ENCODE results near the gene PROSER1.
"Not testable (repeated sequence)": the region's sequence is repeated elsewhere in the genome, so short reads cannot be mapped to it uniquely, and the experiment has no call there.

Gene PROSER1

DNA sequence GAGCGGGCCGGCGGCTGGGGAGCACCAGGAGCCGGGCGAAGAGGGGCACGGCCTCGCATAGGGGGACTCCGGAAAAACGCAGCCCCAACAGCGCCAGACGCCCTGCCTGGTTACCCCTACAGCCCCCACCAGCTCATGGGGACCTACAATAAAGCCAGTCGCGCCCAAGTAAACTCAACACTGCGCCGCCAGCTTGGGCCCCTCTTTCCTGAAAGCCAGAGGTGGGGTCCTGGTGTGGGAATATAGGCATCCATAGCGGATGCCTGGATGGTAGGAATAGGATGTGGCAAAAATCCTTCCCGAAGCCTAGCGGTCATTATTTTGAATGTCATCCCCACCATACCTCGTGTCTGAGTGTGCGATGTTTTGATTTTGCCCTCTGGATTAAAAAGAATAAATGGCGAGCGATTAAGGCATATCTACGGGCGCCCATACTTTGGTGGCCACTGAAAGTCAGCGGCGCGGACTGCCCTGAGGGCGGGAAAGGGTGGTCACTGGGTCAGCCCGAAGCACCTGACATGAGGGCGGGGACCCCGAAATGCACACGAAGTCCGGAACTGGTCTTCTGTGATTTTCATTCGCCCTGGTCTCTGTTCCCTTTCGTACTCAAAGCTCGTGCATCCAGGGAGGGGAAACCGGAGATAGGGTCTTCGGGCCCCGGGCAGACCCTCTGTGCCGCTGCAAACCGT lies at the start of gene PROSER1, which contains the start of gene NHLRC3:
Gene PROSER1, minus strand, starts transcription at position 210 of the 689 bp plus-strand sequence. CDS start 847 bp downstream, outside the sequence.
Gene NHLRC3, plus strand, starts transcription at position 577 of the 689 bp plus-strand sequence. CDS start 184 bp downstream, outside the sequence.
- peak; percentile 70 to 97 (median 94) for DNase-seq

DNA sequence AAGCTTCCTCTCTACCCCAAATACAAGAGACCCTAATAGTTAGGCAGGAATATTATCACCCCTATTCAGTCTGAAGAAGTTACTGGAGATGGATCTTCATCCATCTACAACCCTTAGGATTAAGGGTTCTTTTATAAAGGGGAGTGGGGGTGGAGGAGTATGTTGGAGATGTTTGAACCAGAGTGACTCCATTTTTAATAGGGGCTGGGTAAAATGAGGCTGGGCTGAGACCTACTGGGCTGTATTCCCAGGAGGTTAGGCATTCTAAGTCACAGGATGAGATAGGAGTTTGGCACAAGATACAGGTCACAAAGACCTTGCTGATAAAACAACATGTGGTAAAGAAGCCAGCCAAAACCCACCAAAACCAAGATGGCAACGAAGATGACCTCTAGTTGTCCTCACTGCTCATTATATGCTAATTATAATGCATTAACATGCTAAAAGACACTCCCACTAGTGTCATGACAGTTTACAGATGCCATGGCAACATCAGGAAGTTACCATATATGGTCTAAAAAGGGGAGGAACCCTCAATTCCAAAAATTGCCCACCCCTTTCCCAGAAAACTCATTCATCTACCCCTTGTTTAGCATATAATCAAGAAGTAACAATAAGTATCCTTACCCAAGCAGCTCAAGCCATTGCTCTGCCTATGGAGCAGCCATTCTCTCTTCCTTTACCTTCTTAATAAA lies 48.5 kb upstream of the PROSER1 start:
- not testable (repeated sequence) for DNase-seq

DNA sequence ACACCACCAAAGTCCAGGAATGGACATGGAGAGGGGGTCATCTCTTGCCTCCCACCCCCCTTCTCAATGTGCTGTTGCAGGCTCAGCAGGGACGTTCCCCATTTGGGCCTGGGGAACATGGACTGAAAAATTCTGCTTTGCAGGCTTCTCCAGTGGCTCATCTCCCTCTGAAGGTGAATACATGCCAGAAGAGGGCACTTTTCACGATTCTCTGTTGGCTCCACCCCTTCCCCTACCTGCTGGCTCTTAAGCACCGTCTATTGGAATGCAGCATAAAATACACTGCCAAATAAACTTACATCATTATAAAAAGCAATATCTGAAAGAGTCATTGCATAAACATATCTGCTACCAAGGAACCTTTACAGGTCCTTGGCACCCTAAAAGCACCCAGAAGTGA lies 36.1 kb upstream of the PROSER1 start:
- no peak for DNase-seq

DNA sequence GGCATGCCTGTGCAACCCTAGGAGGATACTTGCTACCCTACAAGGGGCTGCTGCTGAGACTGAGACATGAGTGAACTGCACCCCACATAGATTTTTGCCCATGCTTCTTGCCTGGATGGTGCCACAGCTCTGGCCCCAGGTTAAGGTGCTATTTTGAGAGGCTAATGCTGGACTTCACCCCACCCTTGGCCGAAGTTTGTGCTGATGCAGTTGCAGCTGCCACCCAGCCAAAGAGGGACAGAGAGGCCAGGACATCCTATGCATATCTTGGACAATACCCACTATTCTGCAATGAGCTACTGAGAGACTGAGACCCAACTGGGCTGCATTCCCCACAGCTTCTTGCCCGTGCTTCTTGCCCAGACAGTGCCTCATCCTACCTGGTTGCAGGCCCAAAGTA lies 35.0 kb upstream of the PROSER1 start:
- no peak for DNase-seq

DNA sequence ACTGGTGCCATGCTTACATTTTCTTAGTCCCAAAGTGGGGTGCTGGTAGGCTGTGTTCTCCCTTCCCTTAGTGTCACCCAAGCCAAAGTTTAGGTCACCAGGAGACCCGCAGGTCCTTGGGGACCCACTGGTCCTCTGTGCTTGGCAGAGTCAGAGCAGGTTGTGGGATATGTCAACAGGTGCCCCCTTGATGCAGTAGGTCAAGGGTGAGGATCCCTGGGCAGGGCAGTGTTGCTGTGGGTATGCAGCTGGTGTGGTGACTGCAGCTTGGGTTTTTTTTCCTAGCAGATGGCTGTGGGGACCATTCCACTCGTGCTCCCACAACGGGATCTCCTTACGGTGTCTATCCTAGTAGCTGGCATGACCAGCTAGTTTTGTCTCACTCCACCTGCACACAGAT lies 24.1 kb upstream of the PROSER1 start:
- no peak for DNase-seq

DNA sequence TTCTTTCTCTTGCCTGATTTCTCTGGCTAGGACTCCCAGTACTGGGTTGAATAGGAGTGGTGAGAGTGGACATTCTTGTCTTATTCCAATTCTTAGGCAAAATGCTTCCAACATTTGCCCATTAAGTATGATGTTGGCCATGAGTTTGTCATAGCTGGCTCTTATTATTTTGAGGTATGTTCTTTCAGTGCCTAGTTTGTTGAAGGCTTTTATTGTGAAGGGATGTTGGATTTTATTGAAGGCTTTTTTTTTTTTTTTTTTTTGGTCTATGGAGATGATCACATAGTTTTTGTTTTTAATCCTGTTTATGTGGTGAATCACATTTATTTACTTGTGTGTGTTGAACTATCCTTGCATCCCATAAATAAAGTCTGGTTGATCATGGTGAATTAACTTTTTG lies 20.2 kb upstream of the PROSER1 start:
- DNase-seq, result no peak

DNA sequence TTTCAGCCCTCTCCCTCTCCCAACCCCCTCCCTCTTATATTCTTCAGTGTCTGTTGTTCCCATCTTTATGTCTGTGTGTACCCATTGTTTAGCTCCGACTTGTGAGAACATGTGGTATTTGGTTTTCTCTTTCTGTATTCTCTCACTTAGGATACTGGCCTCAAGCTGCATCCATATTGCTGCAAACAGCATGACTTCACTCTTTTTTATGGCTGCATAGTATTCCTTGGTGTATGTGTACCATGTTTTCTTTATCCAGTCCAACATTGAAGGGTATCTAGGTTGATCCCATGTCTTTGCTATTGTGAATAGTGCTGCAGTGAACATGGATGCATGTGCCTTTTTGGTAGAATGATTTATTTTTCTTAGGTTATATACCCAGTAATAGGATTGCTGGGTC lies 18.1 kb upstream of the PROSER1 start:
- no peak for DNase-seq

DNA sequence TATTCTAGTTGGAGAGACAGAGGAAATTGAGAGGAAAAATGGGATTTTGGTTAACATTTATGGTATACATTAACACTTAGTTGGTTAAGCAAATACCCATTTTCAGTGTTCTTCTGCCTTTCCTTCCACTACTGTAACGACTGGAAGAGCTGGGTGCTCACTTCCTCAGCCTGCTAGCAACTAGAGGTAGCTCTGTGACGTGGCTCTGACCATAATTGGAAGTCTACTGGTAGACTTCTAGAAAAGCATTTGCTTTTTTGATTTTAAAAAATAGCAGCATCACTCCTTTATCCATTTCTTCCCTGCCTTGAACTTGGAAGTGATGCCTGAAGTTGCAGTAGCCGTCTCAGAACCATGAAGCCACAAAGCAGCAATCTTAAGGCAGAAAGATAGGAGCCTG lies 16.2 kb upstream of the PROSER1 start:
- peak in 1 of 58 donors; percentile 8 for DNase-seq

DNA sequence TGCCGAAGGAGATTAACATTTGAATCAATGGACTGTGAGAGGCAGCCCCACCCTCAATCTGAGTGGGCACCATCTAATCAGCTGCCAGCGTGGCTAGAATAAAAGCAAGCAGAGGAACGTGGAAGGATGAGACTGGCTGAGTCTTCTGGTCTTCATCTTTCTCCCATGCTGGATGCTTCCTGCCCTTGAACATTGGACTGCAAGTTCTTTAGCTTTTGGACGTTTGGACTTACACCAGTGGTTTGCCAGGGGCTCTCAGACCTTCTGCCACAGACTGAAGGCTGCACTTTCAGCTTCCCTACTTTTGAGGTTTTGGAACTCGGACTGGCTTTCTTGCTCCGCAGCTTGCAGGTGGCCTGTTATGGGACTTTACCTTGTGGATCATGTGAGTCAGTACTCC lies 15.1 kb upstream of the PROSER1 start:
- peak in 1 of 58 donors; percentile 17 for DNase-seq

DNA sequence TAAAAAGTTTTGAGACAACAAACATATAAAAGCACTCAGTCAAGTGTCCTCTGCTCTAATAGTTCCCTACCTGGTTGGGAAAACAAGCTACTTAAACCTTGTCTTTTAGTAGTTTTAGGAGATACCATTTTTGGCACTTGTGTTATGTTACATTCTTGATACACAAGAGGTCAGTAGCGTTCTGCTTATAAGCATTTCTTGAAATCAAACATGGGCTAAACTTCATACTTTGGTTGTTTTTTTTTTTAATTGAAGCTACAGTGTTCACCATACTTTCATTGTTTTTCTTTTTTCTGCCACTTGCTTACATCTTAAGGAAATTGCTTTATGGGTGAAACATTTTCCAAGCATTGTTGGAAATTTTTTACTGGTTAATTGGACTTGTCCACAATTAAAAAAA lies 13.3 kb upstream of the PROSER1 start:
- DNase-seq, result peak in 1 of 58 donors; percentile 31

DNA sequence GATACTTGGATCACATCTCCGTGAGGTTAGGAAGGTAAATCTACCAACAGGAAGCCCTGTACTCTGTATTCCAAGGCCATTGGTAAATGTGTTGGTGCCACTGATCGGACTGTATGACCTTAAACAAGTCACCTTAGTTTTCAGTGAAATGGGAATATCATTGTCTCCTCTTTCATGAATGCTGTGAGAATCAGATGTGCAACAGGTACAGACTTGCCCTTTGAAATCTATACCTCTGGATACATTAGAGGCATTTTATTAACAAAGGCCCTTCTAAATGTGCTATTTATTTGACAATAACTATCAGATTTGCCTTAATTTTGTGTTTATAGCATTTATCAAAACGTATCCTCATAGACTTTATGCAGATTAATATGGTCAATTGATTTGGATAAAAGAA lies 11.4 kb upstream of the PROSER1 start:
- DNase-seq, result no peak

DNA sequence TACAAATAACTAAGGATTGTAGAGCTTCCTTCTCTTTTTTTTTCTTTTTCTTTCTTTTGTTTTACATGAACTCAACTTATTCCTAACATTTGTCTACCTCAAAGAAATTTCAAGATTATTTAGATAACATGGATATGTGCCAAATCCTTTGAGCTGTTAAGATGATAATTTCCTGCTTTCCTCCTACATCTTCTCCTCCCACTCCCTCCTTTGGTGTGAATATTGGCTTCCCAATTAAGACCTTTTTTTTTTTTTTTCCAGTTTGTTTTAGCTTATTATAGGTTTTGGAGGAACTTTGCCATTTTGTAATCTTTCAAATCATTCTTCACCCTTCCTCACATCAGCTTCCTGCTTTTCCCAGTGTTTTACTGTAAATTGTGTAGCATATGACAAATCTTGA lies 10.9 kb upstream of the PROSER1 start:
- DNase-seq, result no peak

DNA sequence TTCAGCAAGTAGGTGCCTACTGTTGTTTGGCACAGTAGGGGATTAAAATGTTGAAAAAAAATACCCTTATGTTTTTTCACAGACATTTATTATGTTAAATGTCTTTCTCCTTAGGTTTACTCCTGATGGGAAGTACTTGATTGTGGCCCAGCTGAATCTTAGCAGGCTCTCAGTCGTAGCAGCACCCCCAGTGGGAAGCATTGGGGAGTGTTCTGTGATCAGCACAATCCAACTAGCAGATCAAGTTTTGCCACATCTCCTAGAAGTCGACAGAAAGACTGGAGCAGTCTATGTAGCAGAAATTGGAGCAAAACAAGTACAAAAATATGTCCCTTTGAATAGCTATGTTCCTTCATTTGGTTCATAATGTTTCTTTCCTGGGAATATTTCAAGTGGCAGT lies 9.7 kb upstream of the PROSER1 start:
- peak in 7 of 58 donors; percentile 5 to 41 (median 15) for DNase-seq

DNA sequence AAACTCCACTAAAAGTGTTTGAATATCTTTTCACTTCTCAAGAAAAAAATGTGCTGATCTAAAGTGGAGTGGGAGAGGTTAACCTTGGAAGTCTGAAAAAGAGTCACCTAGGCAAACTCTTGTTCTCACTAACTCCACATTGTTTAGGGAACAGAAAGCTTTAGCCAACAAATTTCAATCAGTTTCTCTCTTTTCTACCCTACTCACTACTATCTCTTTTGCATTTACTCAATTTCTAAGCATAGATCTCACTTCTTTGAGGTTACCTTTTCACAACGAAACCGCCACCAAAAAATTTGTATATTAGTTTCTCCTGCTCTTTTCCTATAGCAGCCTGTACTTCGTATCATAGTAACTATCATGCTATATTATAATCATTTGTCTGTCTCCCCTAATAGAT lies 6.6 kb upstream of the PROSER1 start:
- no peak for DNase-seq

DNA sequence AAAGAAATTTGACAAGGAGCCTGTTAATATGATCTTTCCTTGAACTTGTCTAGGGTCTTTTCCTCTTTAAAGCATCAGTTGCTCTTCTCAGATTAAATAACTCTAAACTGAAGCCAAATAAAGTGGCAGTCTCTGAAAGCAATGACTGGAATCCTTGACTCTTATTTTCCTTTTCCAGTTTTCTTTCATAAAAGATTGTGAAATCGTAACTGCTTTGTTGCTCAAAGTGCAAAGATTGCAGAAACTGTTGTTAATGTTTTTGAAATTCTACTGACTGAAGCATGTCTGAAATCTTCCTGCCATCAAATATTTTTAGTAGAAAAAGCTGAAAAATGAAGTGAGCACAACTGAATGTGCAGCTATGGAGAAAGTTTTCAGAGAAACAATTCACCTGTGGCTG lies 2.3 kb upstream of the PROSER1 start:
- no peak for DNase-seq

DNA sequence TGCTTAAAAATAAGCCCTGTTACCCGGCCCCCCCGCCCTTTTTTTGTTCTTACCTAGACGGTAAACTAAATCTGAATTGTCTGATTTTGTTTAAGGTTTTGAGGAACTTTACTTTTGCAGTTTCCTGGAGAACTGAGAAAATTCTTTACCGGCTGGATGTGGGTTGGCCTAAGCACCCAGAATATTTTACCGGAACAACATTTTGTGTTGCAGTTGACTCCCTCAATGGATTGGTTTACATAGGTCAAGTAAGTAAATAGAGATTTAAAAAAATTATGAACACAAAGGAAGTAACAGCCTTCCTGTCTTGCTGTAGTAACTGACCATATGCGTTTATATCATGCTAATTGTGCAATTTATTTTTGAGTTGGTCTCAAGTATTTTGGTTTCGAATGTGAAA lies 1.2 kb upstream of the PROSER1 start:
- DNase-seq, result no peak

DNA sequence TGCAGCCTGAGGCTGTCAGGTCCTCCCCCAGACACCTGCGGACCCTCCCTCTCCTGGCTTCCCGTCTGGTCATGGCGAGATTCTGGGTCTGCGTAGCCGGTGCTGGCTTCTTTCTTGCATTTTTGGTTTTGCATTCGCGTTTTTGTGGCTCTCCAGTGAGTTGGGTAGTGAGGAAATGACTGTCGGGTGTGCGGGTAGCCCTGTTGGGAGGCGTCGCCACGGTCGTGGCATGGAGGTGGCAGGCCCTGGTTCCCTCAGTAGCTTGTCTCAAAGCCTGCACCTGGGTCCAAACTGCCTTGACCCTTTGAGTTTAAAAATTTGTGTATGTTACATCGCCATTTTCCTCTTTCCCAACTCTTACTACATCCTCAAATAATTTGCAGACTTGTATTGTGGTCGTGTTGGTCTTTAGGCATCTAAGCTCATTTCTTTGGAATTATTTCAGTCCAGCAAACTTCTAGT lies 711 bp upstream of the PROSER1 start:
- peak in 6 of 58 donors; percentile 25 to 65 (median 56) for DNase-seq

DNA sequence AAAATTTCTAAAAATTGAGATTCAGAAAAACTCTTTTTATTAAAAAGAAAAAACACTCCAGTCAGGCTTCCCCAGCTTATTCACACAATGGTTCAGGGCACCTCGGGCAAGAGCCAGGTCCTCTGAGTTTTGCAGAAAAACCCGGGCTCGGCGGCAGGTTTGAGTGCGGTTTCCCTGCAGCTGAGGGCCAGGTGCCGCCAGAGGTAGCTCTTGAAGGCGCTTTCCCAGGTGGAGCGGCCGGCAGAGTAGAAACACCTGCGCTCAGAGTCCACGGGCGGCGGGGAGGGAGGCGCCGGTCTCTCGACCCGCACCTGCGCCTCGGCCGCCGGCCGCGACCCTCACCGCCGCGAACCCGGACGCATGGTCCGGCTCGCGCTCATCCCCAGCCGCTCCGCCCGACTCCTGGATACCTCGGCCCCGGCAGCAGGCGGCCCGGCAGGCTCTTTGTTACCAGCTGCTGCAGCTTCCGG lies 444 bp downstream of the PROSER1 start:
- peak in 2 of 58 donors; percentile 46 to 62 for DNase-seq

DNA sequence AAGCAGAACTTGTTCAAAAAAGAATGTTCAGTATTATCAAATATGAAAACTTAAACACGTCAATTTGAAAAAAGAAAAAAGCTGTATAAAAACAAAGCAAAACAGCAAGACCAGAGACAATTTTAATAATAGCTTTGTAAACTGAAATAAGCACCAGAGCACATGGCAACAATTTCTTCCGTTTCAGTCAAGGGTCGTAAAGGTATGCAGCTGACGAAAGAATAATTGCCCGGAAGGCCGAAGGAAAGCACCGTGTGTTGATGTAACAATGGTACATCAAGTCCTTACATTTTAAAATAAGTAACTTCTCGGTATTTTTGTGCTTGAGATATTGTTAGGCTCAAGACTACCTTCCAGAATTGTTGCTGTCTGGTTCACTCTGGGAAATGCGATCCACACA lies 1.7 kb downstream of the PROSER1 start:
- no peak for DNase-seq

DNA sequence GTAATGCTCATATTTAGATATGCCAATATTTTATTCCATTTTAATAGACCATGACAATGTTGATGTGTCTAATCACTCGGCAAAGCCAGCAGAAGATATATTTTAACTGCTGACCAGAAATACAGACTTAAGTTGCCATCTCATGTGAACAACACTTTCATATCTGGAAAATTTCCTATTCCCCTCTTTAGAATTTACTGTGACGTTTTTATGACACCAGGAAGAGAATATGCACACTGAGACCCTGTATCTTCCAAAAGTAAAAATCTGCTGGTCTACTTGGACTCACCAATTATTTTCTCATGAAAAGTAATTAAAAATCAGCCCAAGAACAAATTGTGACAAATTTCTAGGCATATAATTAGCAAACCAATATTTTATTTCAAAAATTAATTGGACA lies 2.1 kb downstream of the PROSER1 start:
- no peak for DNase-seq

DNA sequence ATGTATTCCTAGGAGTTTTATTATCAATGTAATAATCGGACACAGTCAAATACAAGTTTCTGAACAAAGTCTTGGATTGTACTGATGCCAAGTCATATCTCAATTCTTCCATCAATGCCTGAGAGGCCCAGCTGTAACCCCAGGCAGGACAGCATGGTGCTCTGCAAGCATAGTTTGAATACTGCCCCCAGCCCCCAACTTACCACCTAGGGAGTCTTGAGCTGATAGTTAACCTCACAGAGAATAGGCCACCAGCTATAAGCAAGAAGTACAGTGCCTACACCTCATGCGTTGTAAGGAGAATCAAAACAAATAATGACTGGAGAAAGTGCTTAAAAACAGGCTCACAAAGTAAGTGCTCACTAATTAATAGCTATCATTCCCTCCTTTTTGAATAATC lies 2.7 kb downstream of the PROSER1 start:
- no peak for DNase-seq

DNA sequence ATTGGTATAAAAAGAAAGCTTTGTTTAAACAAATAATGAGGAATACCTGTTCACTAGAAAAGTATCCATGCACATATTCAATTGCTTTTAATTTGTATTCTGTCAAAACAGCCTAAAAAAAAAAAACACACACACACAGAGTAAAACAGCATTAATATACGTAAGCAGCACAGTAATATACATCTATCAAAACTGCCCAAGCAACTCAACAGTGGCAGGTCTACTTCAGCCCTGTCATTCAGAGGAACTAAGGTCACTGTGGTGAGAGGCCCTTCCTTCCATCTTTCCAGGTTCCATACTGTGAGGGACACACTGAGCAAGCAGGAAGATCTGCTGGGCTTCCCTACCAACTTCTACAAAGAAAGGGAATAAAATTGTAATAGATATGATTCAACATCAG lies 3.8 kb downstream of the PROSER1 start:
- DNase-seq, result no peak

DNA sequence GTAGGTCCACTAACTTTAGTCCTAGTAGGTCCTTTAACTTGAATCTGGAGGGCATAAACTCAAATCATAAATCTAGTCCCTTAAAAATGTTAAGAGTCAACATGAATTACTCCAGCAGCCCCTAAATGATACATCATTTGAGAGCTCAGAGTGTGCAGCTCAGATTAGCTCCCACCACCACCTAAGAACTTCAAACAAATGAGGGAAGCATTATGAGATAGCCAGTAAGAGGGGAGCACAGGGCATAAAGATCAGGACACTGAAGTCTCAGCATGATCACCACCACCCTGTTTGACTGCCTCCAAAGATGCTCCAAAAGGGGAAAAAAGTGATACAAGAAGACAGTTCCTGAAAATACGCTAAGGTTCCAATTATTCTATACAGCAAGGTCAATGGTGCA lies 5.7 kb downstream of the PROSER1 start:
- no peak for DNase-seq

Measured in anterior cingulate cortex (tissue), 58 donors.